ENCODE data around the gene SV2C.

Gene SV2C

GRCh38 chr5:76280494-76280893 lies 197.3 kb downstream of the SV2C start:
- Histone ChIP-seq H3K4me3 (ENCODE audit: low read depth, low read length) (no peak overlapping the region), H2BK5ac (ENCODE audit: low read depth, low read length, poor library complexity) (no peak overlapping the region), H3K27ac (ENCODE audit: low read depth, low read length) (no peak overlapping the region), H4K91ac (ENCODE audit: low read depth, low read length) (no peak overlapping the region), H4K12ac (ENCODE audit: low read depth, low read length) (no peak overlapping the region), H3K79me2 (ENCODE audit: control insufficient read depth, insufficient read depth, low read length, poor library complexity) (no peaks in the 10 kb centered on the region), H3K4me1 (ENCODE audit: control insufficient read depth in 1 of 2, insufficient read depth in 2 of 2, low read length in 2 of 2) (peaks cover 0 to 2% of the 10 kb centered on the region in 2 experiments), H3K23ac (ENCODE audit: low read length) (no peak overlapping the region), H3K9ac (ENCODE audit: low read length) (no peak overlapping the region), H3K14ac (ENCODE audit: low read length) (no peak overlapping the region), H3K9me3 (ENCODE audit: insufficient read depth, low read depth, low read length) (peaks cover 1% of the 10 kb centered on the region), H3K18ac (ENCODE audit: low read length) (no peak overlapping the region), H3K79me1 (ENCODE audit: low read length) (no peaks in the 10 kb centered on the region), H2AFZ (ENCODE audit: insufficient read depth, low read length, poor library complexity) (no peak overlapping the region), H2BK12ac (ENCODE audit: low read length) (no peak overlapping the region), H3K36me3 (ENCODE audit: control insufficient read depth in 1 of 2, insufficient read depth in 2 of 2, low read length in 2 of 2) (no peaks in the 10 kb centered on the region), H4K8ac (ENCODE audit: low read depth, low read length) (no peak overlapping the region), H3K4me2 (ENCODE audit: low read length) (no peak overlapping the region), H2BK120ac (ENCODE audit: insufficient read depth, low read length, poor library complexity) (no peak overlapping the region), H3K27me3 (ENCODE audit: insufficient read depth, low read length) (no peaks in the 10 kb centered on the region), H3K4ac (ENCODE audit: low read depth, low read length) (no peak overlapping the region), H2AK5ac (ENCODE audit: low read length) (no peak overlapping the region)
- no CpG with 5 or more reads among the region's 14 CpGs for WGBS (ENCODE audit: extremely low coverage, insufficient coverage, insufficient read length)
- no peak for DNase-seq

GRCh38 chr5:76283670-76284069 lies 200.5 kb downstream of the SV2C start:
- no peaks in the 10 kb centered on the region for H3K4me1 ChIP-seq (ENCODE audit: control insufficient read depth in 1 of 2, insufficient read depth in 2 of 2, low read length in 2 of 2)
- no peak overlapping the region for H2BK120ac ChIP-seq (ENCODE audit: insufficient read depth, low read length, poor library complexity)
- no peaks in the 10 kb centered on the region for H3K36me3 ChIP-seq (ENCODE audit: control insufficient read depth in 1 of 2, insufficient read depth in 2 of 2, low read length in 2 of 2)
- no peak overlapping the region for H4K91ac ChIP-seq (ENCODE audit: low read depth, low read length)
- no peak overlapping the region for H3K23ac ChIP-seq (ENCODE audit: low read length)
- no peak overlapping the region for H3K18ac ChIP-seq (ENCODE audit: low read length)
- no peak for DNase-seq
- no peak overlapping the region for H2BK5ac ChIP-seq (ENCODE audit: low read depth, low read length, poor library complexity)
- H3K27me3 ChIP-seq (ENCODE audit: insufficient read depth, low read length): no peaks in the 10 kb centered on the region
- no peak overlapping the region for H2BK12ac ChIP-seq (ENCODE audit: low read length)
- no peaks in the 10 kb centered on the region for H3K79me1 ChIP-seq (ENCODE audit: low read length)
- no peak overlapping the region for H4K12ac ChIP-seq (ENCODE audit: low read depth, low read length)
- no peak overlapping the region for H3K27ac ChIP-seq (ENCODE audit: low read depth, low read length)
- H4K8ac ChIP-seq (ENCODE audit: low read depth, low read length): no peak overlapping the region
- no peak overlapping the region for H3K9ac ChIP-seq (ENCODE audit: low read length)
- no peaks in the 10 kb centered on the region for H3K79me2 ChIP-seq (ENCODE audit: control insufficient read depth, insufficient read depth, low read length, poor library complexity)
- no peak overlapping the region for H2AFZ ChIP-seq (ENCODE audit: insufficient read depth, low read length, poor library complexity)
- H2AK5ac ChIP-seq (ENCODE audit: low read length): no peak overlapping the region
- no peak overlapping the region for H3K4me2 ChIP-seq (ENCODE audit: low read length)
- no peak overlapping the region for H3K4me3 ChIP-seq (ENCODE audit: low read depth, low read length)
- H3K4ac ChIP-seq (ENCODE audit: low read depth, low read length): no peak overlapping the region
- H3K14ac ChIP-seq (ENCODE audit: low read length): no peak overlapping the region
- peaks cover 1% of the 10 kb centered on the region for H3K9me3 ChIP-seq (ENCODE audit: insufficient read depth, low read depth, low read length)

DNA sequence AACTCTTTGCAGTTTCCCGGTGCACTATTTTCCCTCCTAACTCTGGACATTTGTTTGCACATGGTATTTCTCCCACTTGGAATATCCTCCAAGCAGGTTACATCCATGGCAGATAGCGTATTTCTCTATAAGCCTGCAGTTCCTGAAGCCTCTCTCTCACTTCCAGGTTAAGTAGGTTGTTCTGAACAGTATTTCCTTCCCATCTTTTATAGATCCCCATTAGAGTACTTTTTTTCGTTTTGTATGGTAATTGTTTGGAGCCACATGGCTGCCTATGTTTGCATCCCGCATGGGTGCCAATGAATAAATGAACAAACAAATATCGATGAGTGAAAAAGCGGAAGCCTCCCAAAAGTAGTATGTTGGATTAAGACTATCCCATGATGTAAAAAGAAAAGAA lies 206.5 kb downstream of the SV2C start:
- Histone ChIP-seq H3K79me1 (ENCODE audit: low read length) (no peaks in the 10 kb centered on the region), H3K27me3 (ENCODE audit: insufficient read depth, low read length) (no peaks in the 10 kb centered on the region), H3K4ac (ENCODE audit: low read depth, low read length) (no peak overlapping the region), H3K9ac (ENCODE audit: low read length) (no peak overlapping the region), H3K14ac (ENCODE audit: low read length) (no peak overlapping the region), H3K18ac (ENCODE audit: low read length) (no peak overlapping the region), H2AK5ac (ENCODE audit: low read length) (no peak overlapping the region), H2AFZ (ENCODE audit: insufficient read depth, low read length, poor library complexity) (no peak overlapping the region), H2BK5ac (ENCODE audit: low read depth, low read length, poor library complexity) (no peak overlapping the region), H4K8ac (ENCODE audit: low read depth, low read length) (no peak overlapping the region), H3K9me3 (ENCODE audit: insufficient read depth, low read depth, low read length) (no peaks in the 10 kb centered on the region), H2BK120ac (ENCODE audit: insufficient read depth, low read length, poor library complexity) (no peak overlapping the region), H3K27ac (ENCODE audit: low read depth, low read length) (no peak overlapping the region), H3K4me3 (ENCODE audit: low read depth, low read length) (no peak overlapping the region), H2BK12ac (ENCODE audit: low read length) (no peak overlapping the region), H3K4me2 (ENCODE audit: low read length) (no peak overlapping the region), H4K91ac (ENCODE audit: low read depth, low read length) (no peak overlapping the region), H3K23ac (ENCODE audit: low read length) (no peak overlapping the region), H3K36me3 (ENCODE audit: control insufficient read depth in 1 of 2, insufficient read depth in 2 of 2, low read length in 2 of 2) (no peaks in the 10 kb centered on the region), H3K79me2 (ENCODE audit: control insufficient read depth, insufficient read depth, low read length, poor library complexity) (no peaks in the 10 kb centered on the region), H4K12ac (ENCODE audit: low read depth, low read length) (no peak overlapping the region), H3K4me1 (ENCODE audit: control insufficient read depth in 1 of 2, insufficient read depth in 2 of 2, low read length in 2 of 2) (no peaks in the 10 kb centered on the region)
- WGBS (ENCODE audit: extremely low coverage, insufficient coverage, insufficient read length): no CpG with 5 or more reads among the region's 6 CpGs
- DNase-seq: no peak

DNA sequence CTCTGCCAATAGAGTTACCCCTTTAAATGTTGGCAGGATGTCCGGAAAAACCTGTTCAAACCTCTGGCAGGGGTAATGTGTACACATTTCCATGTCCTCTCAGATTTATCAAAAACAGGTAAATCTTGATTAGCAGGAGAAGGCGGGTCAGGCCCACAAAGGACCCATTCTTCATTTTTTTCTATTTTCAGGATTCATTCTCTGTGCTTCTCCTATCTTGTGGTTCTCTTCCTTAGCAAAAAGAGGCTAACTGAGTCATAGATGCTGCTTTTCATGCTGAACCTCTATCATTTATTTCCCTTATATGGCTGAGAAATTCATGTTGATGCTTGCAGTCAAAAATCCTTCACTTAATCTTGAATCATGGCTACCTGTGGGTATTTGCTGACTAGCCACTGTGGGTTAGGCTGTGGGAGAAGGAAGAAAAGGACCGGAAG lies 207.2 kb downstream of the SV2C start:
- no peak overlapping the region for H2BK12ac ChIP-seq (ENCODE audit: low read length)
- no peak overlapping the region for H2BK120ac ChIP-seq (ENCODE audit: insufficient read depth, low read length, poor library complexity)
- no peak overlapping the region for H3K4me3 ChIP-seq (ENCODE audit: low read depth, low read length)
- H4K12ac ChIP-seq (ENCODE audit: low read depth, low read length): no peak overlapping the region
- H3K27ac ChIP-seq (ENCODE audit: low read depth, low read length): no peak overlapping the region
- no peak for DNase-seq
- no peaks in the 10 kb centered on the region for H3K4me1 ChIP-seq (ENCODE audit: control insufficient read depth in 1 of 2, insufficient read depth in 2 of 2, low read length in 2 of 2)
- H4K8ac ChIP-seq (ENCODE audit: low read depth, low read length): no peak overlapping the region
- H3K79me1 ChIP-seq (ENCODE audit: low read length): no peaks in the 10 kb centered on the region
- H3K4me2 ChIP-seq (ENCODE audit: low read length): no peak overlapping the region
- WGBS (ENCODE audit: extremely low coverage, insufficient coverage, insufficient read length): no CpG with 5 or more reads among the region's 3 CpGs
- H3K27me3 ChIP-seq (ENCODE audit: insufficient read depth, low read length): no peaks in the 10 kb centered on the region
- no peak overlapping the region for H3K18ac ChIP-seq (ENCODE audit: low read length)
- no peaks in the 10 kb centered on the region for H3K9me3 ChIP-seq (ENCODE audit: insufficient read depth, low read depth, low read length)
- no peak overlapping the region for H2BK5ac ChIP-seq (ENCODE audit: low read depth, low read length, poor library complexity)
- no peak overlapping the region for H4K91ac ChIP-seq (ENCODE audit: low read depth, low read length)
- H2AFZ ChIP-seq (ENCODE audit: insufficient read depth, low read length, poor library complexity): no peak overlapping the region
- no peaks in the 10 kb centered on the region for H3K36me3 ChIP-seq (ENCODE audit: control insufficient read depth in 1 of 2, insufficient read depth in 2 of 2, low read length in 2 of 2)
- no peak overlapping the region for H3K4ac ChIP-seq (ENCODE audit: low read depth, low read length)
- no peak overlapping the region for H3K23ac ChIP-seq (ENCODE audit: low read length)
- no peak overlapping the region for H3K9ac ChIP-seq (ENCODE audit: low read length)
- no peak overlapping the region for H3K14ac ChIP-seq (ENCODE audit: low read length)
- no peak overlapping the region for H2AK5ac ChIP-seq (ENCODE audit: low read length)
- no peaks in the 10 kb centered on the region for H3K79me2 ChIP-seq (ENCODE audit: control insufficient read depth, insufficient read depth, low read length, poor library complexity)
